ENCODE data around the gene UNC93A. TPM values are rescaled to one million over a fixed set of nuclear protein-coding genes. Genes with fewer than 3 reads are reported as not detected.
"Not testable (repeated sequence)": the region's sequence is repeated elsewhere in the genome, so short reads cannot be mapped to it uniquely, and the experiment has no call there.

UNC93A gene
- total RNA-seq, 1 experiment from 2014 or later = not detected

- H3K36me3 ChIP-seq (ENCODE audit: control insufficient read depth in 1 of 2, insufficient read depth in 2 of 2, low read length in 2 of 2); H3K9me3 ChIP-seq (ENCODE audit: control insufficient read depth in 1 of 2, insufficient read depth in 1 of 2, low read depth in 1 of 2, low read length in 2 of 2); CTCF ChIA-PET; DNase-seq (ENCODE audit: low read depth, low spot score); H3K79me2 ChIP-seq (ENCODE audit: insufficient read depth, low read length); RAD21 ChIA-PET (ENCODE audit: low non-redundant PET in 1 of 2, low total read pairs in 2 of 2, uncharacterized antibody in 2 of 2, unreplicated experiment in 2 of 2); H3K4me2 ChIP-seq (ENCODE audit: low read length); H3K9ac ChIP-seq (ENCODE audit: low read length); H4K20me1 ChIP-seq (ENCODE audit: insufficient read depth); H3K27ac ChIP-seq (ENCODE audit: low read depth, low read length); H3K4me1 ChIP-seq (ENCODE audit: control insufficient read depth in 1 of 2, insufficient read depth in 2 of 2, low read length in 2 of 2); BruUV-seq (replicated peaks); ATAC-seq; H2AFZ ChIP-seq (ENCODE audit: low read depth, low read length, poor library complexity, severe bottlenecking); H3K4me3 ChIP-seq (replicated peaks in 1 of 2; ENCODE audit: low read depth in 1 of 2, low read length in 2 of 2); intact Hi-C loops (cut with micrococcal nuclease); POLR2A ChIA-PET; H3K9me2 ChIP-seq (ENCODE audit: insufficient read depth): not testable (repeated sequence)
- H3K27me3 ChIP-seq (ENCODE audit: insufficient read depth, low read length) = peaks cover 51% of the 10 kb centered on the region
Observed at GRCh38 chr6:167318856-167319255, 27.7 kb downstream of the UNC93A start.

- TF ChIP-seq FOSL1 (IDR thresholded peaks at IDR 0.05; ENCODE audit: low read depth) = peak; percentile 36; the same call in 1 of the 2 replicates
- H3K9ac ChIP-seq (ENCODE audit: low read length); H3K4me2 ChIP-seq (ENCODE audit: low read length); RAD21 ChIA-PET (ENCODE audit: low non-redundant PET in 1 of 2, low total read pairs in 2 of 2, uncharacterized antibody in 2 of 2, unreplicated experiment in 2 of 2); H4K20me1 ChIP-seq (ENCODE audit: insufficient read depth); H3K4me3 ChIP-seq (replicated peaks in 1 of 2; ENCODE audit: low read depth in 1 of 2, low read length in 2 of 2); H2AFZ ChIP-seq (ENCODE audit: low read depth, low read length, poor library complexity, severe bottlenecking); H3K9me2 ChIP-seq (ENCODE audit: insufficient read depth); H3K9me3 ChIP-seq (ENCODE audit: control insufficient read depth in 1 of 2, insufficient read depth in 1 of 2, low read depth in 1 of 2, low read length in 2 of 2); H3K4me1 ChIP-seq (ENCODE audit: control insufficient read depth in 1 of 2, insufficient read depth in 2 of 2, low read length in 2 of 2); H3K79me2 ChIP-seq (ENCODE audit: insufficient read depth, low read length); H3K36me3 ChIP-seq (ENCODE audit: control insufficient read depth in 1 of 2, insufficient read depth in 2 of 2, low read length in 2 of 2); H3K27ac ChIP-seq (ENCODE audit: low read depth, low read length); CTCF ChIA-PET; BruUV-seq (replicated peaks); POLR2A ChIA-PET; intact Hi-C loops (cut with micrococcal nuclease); DNase-seq (ENCODE audit: low read depth, low spot score): not testable (repeated sequence)
- ATAC-seq = peak; percentile 94
- H3K27me3 ChIP-seq (ENCODE audit: insufficient read depth, low read length) = peaks cover 45% of the 10 kb centered on the region
Observed at GRCh38 chr6:167319856-167320753, 29.0 kb downstream of the UNC93A start.

GRCh38 chr6:167320754-167321056, 29.6 kb downstream of the UNC93A start:
- CTCF ChIA-PET; POLR2A ChIA-PET; H3K4me3 ChIP-seq (replicated peaks in 1 of 2; ENCODE audit: low read depth in 1 of 2, low read length in 2 of 2); H3K4me1 ChIP-seq (ENCODE audit: control insufficient read depth in 1 of 2, insufficient read depth in 2 of 2, low read length in 2 of 2); H3K79me2 ChIP-seq (ENCODE audit: insufficient read depth, low read length); H4K20me1 ChIP-seq (ENCODE audit: insufficient read depth); H3K27ac ChIP-seq (ENCODE audit: low read depth, low read length); RAD21 ChIA-PET (ENCODE audit: low non-redundant PET in 1 of 2, low total read pairs in 2 of 2, uncharacterized antibody in 2 of 2, unreplicated experiment in 2 of 2); H2AFZ ChIP-seq (ENCODE audit: low read depth, low read length, poor library complexity, severe bottlenecking); H3K36me3 ChIP-seq (ENCODE audit: control insufficient read depth in 1 of 2, insufficient read depth in 2 of 2, low read length in 2 of 2); ATAC-seq; H3K9me2 ChIP-seq (ENCODE audit: insufficient read depth); BruUV-seq (replicated peaks); intact Hi-C loops (cut with micrococcal nuclease); H3K9ac ChIP-seq (ENCODE audit: low read length); DNase-seq (ENCODE audit: low read depth, low spot score); H3K4me2 ChIP-seq (ENCODE audit: low read length); H3K9me3 ChIP-seq (ENCODE audit: control insufficient read depth in 1 of 2, insufficient read depth in 1 of 2, low read depth in 1 of 2, low read length in 2 of 2): not testable (repeated sequence)
- H3K27me3 ChIP-seq (ENCODE audit: insufficient read depth, low read length) = peaks cover 49% of the 10 kb centered on the region

- H2AFZ ChIP-seq (ENCODE audit: low read depth, low read length, poor library complexity, severe bottlenecking); POLR2A ChIA-PET; intact Hi-C loops (cut with micrococcal nuclease); ATAC-seq; H3K79me2 ChIP-seq (ENCODE audit: insufficient read depth, low read length); H3K9me2 ChIP-seq (ENCODE audit: insufficient read depth); H3K9ac ChIP-seq (ENCODE audit: low read length); DNase-seq (ENCODE audit: low read depth, low spot score); H3K9me3 ChIP-seq (ENCODE audit: control insufficient read depth in 1 of 2, insufficient read depth in 1 of 2, low read depth in 1 of 2, low read length in 2 of 2); H4K20me1 ChIP-seq (ENCODE audit: insufficient read depth); H3K4me3 ChIP-seq (replicated peaks in 1 of 2; ENCODE audit: low read depth in 1 of 2, low read length in 2 of 2); H3K4me1 ChIP-seq (ENCODE audit: control insufficient read depth in 1 of 2, insufficient read depth in 2 of 2, low read length in 2 of 2); H3K4me2 ChIP-seq (ENCODE audit: low read length); RAD21 ChIA-PET (ENCODE audit: low non-redundant PET in 1 of 2, low total read pairs in 2 of 2, uncharacterized antibody in 2 of 2, unreplicated experiment in 2 of 2); H3K36me3 ChIP-seq (ENCODE audit: control insufficient read depth in 1 of 2, insufficient read depth in 2 of 2, low read length in 2 of 2); CTCF ChIA-PET; BruUV-seq (replicated peaks); H3K27ac ChIP-seq (ENCODE audit: low read depth, low read length): not testable (repeated sequence)
- H3K27me3 ChIP-seq (ENCODE audit: insufficient read depth, low read length) = peaks cover 53% of the 10 kb centered on the region
Observed at GRCh38 chr6:167321185-167321584, 30.1 kb downstream of the UNC93A start.

Measured in HCT116 (cell line).